ENCODE data around the gene SFT2D1. TPM values are rescaled to one million over a fixed set of nuclear protein-coding genes. Genes with fewer than 3 reads are reported as not detected.
"Not testable (repeated sequence)": the region's sequence is repeated elsewhere in the genome, so short reads cannot be mapped to it uniquely, and the experiment has no call there.

SFT2D1 gene
- total RNA-seq, 1 donor from 2014 or later, result 23.3 TPM

- H3K27ac ChIP-seq, result peak overlapping the region; percentile 51
- no peaks in the 10 kb centered on the region for H3K9me3 ChIP-seq
- intact Hi-C loops (cut with DNase I), result no loop called here
- H3K4me3 ChIP-seq, result no peak overlapping the region
- no peak for DNase-seq (ENCODE audit: extremely low spot score in 2 of 2)
- H3K4me1 ChIP-seq, result no peaks in the 10 kb centered on the region
- TF ChIP-seq POLR2A (IDR thresholded peaks at IDR 0.05) (no peak), POLR2AphosphoS5 (IDR thresholded peaks at IDR 0.05; ENCODE audit: insufficient read depth in 1 of 2, low read depth in 1 of 2) (peak in 1 of 2 donors; percentile 36)
- no peaks in the 10 kb centered on the region for H3K27me3 ChIP-seq
- peaks cover 0 to 14% of the 10 kb centered on the region in 2 donors for H3K36me3 ChIP-seq
These were observed 22.1 kb upstream of the SFT2D1 start for GRCh38 chr6:166364456-166364855.

DNA sequence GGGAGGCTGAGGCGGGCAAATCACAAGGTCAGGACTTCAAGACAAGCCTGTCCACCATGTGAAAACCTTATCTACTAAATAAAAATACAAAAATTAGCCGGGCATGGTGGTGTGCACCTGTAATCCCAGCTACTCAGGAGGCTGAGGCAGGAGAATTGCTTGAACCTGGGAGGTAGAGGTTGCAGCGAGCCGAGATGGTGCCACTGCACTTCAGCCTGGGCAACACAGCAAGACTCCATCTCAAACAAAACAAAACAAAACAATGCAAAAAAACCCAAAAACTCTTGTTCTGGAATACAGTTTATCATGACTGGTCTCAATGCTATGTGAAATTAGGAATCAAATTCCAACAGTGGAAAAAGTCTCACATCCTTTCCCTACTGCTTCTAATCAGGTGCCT is 20.1 kb upstream of the SFT2D1 start:
- H3K27ac ChIP-seq; H3K4me3 ChIP-seq; H3K36me3 ChIP-seq; intact Hi-C loops (cut with DNase I); H3K9me3 ChIP-seq; H3K4me1 ChIP-seq; H3K27me3 ChIP-seq; DNase-seq (ENCODE audit: extremely low spot score in 2 of 2): not testable (repeated sequence)

DNA sequence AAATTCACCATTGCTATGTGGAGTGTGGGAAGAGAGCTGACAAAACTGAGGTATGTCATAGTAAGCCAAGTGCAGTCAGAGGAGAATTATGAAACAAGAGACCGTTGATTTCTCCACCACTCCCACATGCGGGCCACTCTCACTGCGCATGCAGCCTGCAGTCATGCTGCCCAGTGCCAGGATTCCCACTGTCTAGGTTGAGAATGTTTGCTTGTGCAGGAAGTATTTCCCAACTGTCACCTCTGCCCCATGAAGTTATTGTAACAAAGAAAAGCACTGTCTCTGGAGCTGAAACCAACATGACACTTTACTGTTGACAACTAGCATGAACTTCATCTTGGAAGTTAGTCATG is 18.7 kb upstream of the SFT2D1 start:
- TF ChIP-seq POLR2A (IDR thresholded peaks at IDR 0.05) (no peak), CTCF (IDR thresholded peaks at IDR 0.05) (no peak), POLR2AphosphoS5 (IDR thresholded peaks at IDR 0.05; ENCODE audit: insufficient read depth in 1 of 2, low read depth in 1 of 2) (no peak)
- Histone ChIP-seq H3K9me3 (no peaks in the 10 kb centered on the region), H3K27ac (no peak overlapping the region), H3K36me3 (peaks cover 0 to 6% of the 10 kb centered on the region in 2 donors), H3K27me3 (no peaks in the 10 kb centered on the region), H3K4me3 (no peak overlapping the region), H3K4me1 (no peaks in the 10 kb centered on the region)
- intact Hi-C loops (cut with DNase I), result no loop called here
- no peak for DNase-seq (ENCODE audit: extremely low spot score in 2 of 2)

- DNase-seq (ENCODE audit: extremely low spot score in 2 of 2), result no peak
- Histone ChIP-seq H3K27ac (no peak overlapping the region), H3K27me3 (no peaks in the 10 kb centered on the region), H3K36me3 (peaks cover 0 to 6% of the 10 kb centered on the region in 2 donors), H3K4me3 (no peak overlapping the region), H3K9me3 (no peaks in the 10 kb centered on the region), H3K4me1 (no peaks in the 10 kb centered on the region)
- intact Hi-C loops (cut with DNase I), result no loop called here
- TF ChIP-seq POLR2A (IDR thresholded peaks at IDR 0.05) (no peak), CTCF (IDR thresholded peaks at IDR 0.05) (no peak), POLR2AphosphoS5 (IDR thresholded peaks at IDR 0.05; ENCODE audit: insufficient read depth in 1 of 2, low read depth in 1 of 2) (no peak)
These were observed 18.1 kb upstream of the SFT2D1 start for GRCh38 chr6:166360243-166361076.

- Histone ChIP-seq H3K27ac (no peak overlapping the region), H3K4me3 (no peak overlapping the region), H3K4me1 (no peaks in the 10 kb centered on the region), H3K36me3 (no peaks in the 10 kb centered on the region), H3K9me3 (no peaks in the 10 kb centered on the region), H3K27me3 (no peaks in the 10 kb centered on the region)
- TF ChIP-seq CTCF (IDR thresholded peaks at IDR 0.05), result no peak
- TF ChIP-seq POLR2A (IDR thresholded peaks at IDR 0.05), result no peak
- no peak for TF ChIP-seq POLR2AphosphoS5 (IDR thresholded peaks at IDR 0.05; ENCODE audit: insufficient read depth in 1 of 2, low read depth in 1 of 2)
- no peak for DNase-seq (ENCODE audit: extremely low spot score in 2 of 2)
- intact Hi-C loops (cut with DNase I), result no loop called here
These were observed 13.2 kb upstream of the SFT2D1 start for GRCh38 chr6:166355552-166355951.

DNA sequence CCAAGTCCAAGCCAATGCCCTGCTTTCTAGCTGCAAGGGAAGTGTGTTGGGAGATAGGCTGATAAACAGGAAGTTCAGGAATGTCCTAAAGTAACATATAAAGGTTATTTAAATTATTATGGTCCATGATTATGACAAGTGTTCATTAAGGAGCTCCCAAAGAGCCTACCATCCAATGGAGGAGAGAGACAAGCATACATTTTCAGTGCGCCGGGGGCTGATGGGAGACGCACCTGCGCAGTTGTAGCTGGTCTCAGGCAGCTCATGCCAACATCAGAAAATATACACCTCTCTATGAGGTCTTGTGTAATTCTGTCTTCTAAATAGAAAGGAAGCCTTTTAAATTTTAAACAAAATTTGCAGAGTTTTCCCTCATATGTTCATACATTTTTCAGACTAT is 12.6 kb upstream of the SFT2D1 start:
- Histone ChIP-seq H3K9me3 (no peaks in the 10 kb centered on the region), H3K27me3 (no peaks in the 10 kb centered on the region)
- intact Hi-C loops (cut with DNase I), result no loop called here

More for the DNA sequence above, 12.6 kb upstream of the SFT2D1 start:
- DNase-seq (ENCODE audit: extremely low spot score in 2 of 2), result no peak
- no peak overlapping the region for H3K27ac ChIP-seq
- no peak overlapping the region for H3K4me3 ChIP-seq
- no peaks in the 10 kb centered on the region for H3K36me3 ChIP-seq
- no peak for TF ChIP-seq CTCF (IDR thresholded peaks at IDR 0.05)
- TF ChIP-seq POLR2AphosphoS5 (IDR thresholded peaks at IDR 0.05; ENCODE audit: insufficient read depth in 1 of 2, low read depth in 1 of 2), result no peak
- TF ChIP-seq POLR2A (IDR thresholded peaks at IDR 0.05), result no peak
- H3K4me1 ChIP-seq, result no peaks in the 10 kb centered on the region
